NT2/D1 (cell line): ENCODE results near the gene ERGIC1.

ENCODE experiments used
- SUZ12 ChIP-seq: IDR thresholded peaks from 2 replicates; pipeline ENCODE4 v1.6.1; 2011; ENCODE audit not compliant: insufficient read length, insufficient read depth; ENCODE audit errors: extremely low read depth
- ZNF274 ChIP-seq: IDR thresholded peaks from 2 replicates; pipeline ENCODE4 v1.6.1; 2011; ENCODE audit warnings: mild to moderate bottlenecking, low read depth, low read length

- TF ChIP-seq ZNF274 (no peak), SUZ12 (no peak)
Measured at GRCh38 chr5:172800088-172800551, 33.9 kb upstream of the ERGIC1 start.
